ENCODE measurements around the gene MXRA8. TPM values are rescaled to one million over a fixed set of nuclear protein-coding genes. Genes with fewer than 3 reads are reported as not detected.

MXRA8 gene
- total RNA-seq, 2 donors from 2014 or later: 28.3 to 29.2 TPM

DNA sequence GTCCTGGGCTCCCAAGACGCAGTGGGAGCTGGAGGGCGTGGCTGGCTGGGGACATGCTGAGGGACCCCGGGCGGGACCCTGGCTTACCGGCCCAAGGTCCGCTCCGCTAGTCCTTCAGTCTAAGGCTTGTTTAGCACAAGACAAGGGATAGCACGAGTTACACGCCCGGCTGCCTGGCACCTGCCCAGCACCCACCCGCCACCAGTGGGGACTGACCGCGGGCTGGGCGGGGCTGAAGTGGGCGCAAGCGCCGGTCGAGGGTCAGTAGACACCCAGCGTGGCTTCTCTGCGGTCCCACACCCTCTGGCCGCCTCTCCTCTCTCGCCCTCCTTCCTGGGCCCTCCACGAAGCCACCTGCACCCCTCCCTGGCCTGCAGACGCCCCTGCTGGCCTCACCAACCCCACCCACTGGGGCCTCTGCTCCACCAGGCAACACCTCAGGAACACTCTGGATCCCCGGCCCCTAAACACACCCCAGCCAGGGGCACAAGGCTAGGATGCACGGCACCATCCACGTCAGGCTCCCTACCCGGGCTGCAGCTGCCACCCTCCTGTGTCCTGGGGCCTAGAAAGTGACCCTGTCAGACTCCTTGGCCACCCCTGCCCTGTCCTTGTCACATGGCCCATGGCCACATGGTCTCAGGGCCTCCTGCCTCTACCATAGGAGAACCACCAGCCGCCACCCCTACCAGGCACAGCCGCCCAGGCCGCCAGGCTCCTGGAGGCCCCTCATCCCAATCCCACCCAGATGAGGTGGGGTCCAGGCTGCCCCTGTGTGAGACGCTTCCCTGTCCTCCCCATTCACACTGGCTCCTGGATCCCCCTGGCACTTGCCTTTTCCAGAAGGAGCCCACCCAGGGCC is 21.2 kb downstream of the MXRA8 start:
- 96 to 98% methylated on average over 24 to 32 of the region's 32 CpGs for WGBS, 2 experiments (ENCODE audit: insufficient coverage in 1 of 2, insufficient read length in 1 of 2)
- H3K27me3 ChIP-seq (ENCODE audit: control insufficient read depth, insufficient read depth, low read length, poor library complexity, severe bottlenecking): no peaks in the 10 kb centered on the region
- Mint-ChIP-seq H3K4me3 (no peak overlapping the region), H3K4me1 (no peaks in the 10 kb centered on the region), H3K27me3 (ENCODE audit: insufficient read depth) (no peaks in the 10 kb centered on the region), H3K36me3 (ENCODE audit: low read depth) (peaks cover 24% of the 10 kb centered on the region), H3K9me3 (no peaks in the 10 kb centered on the region), H3K27ac (no peak overlapping the region)
- DNase-seq: no peak
- no peaks in the 10 kb centered on the region for H3K4me1 ChIP-seq (ENCODE audit: control insufficient read depth, insufficient read depth, low read length)
- no peak overlapping the region for H3K4me3 ChIP-seq (ENCODE audit: low read length)
- no peak overlapping the region for H3K9ac ChIP-seq (ENCODE audit: extremely low read depth, low read length, poor library complexity, severe bottlenecking)
- no peaks in the 10 kb centered on the region for H3K9me3 ChIP-seq (ENCODE audit: control insufficient read depth, low read length)
- no peak overlapping the region for H3K27ac ChIP-seq (ENCODE audit: low read depth, low read length)
- TF ChIP-seq, protein P1, sequence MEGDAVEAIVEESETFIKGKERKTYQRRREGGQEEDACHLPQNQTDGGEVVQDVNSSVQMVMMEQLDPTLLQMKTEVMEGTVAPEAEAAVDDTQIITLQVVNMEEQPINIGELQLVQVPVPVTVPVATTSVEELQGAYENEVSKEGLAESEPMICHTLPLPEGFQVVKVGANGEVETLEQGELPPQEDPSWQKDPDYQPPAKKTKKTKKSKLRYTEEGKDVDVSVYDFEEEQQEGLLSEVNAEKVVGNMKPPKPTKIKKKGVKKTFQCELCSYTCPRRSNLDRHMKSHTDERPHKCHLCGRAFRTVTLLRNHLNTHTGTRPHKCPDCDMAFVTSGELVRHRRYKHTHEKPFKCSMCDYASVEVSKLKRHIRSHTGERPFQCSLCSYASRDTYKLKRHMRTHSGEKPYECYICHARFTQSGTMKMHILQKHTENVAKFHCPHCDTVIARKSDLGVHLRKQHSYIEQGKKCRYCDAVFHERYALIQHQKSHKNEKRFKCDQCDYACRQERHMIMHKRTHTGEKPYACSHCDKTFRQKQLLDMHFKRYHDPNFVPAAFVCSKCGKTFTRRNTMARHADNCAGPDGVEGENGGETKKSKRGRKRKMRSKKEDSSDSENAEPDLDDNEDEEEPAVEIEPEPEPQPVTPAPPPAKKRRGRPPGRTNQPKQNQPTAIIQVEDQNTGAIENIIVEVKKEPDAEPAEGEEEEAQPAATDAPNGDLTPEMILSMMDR (conservative IDR thresholded peaks at IDR 0.05): no peak
- peaks cover 19% of the 10 kb centered on the region for H3K36me3 ChIP-seq (ENCODE audit: control insufficient read depth, insufficient read depth, low read length)

DNA sequence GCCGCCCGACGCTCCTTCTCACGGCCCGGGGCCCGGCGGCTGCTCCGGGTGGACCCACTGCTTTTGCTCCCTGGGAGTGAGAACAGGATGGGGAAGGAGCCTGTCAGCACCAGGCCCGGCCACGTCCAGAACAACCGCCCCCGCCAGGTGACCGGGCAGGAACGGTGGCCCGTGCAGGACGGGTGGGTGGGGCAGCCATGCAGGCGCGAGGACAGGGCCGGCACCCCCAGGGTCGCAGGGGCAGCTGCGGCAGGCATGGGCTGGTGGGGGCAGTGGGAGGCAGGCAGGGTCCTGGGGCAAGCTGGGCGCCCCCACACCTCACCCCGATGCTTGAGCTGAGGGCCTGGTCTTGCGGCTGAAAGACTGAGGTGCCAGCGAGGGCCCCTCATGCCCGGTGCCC is 21.9 kb downstream of the MXRA8 start:
- WGBS, 2 experiments (ENCODE audit: insufficient coverage in 1 of 2, insufficient read length in 1 of 2): 95 to 97% methylated on average over 4 to 26 of the region's 26 CpGs
- Histone ChIP-seq H3K9ac (ENCODE audit: extremely low read depth, low read length, poor library complexity, severe bottlenecking) (no peak overlapping the region), H3K36me3 (ENCODE audit: control insufficient read depth, insufficient read depth, low read length) (peaks cover 18% of the 10 kb centered on the region), H3K27ac (ENCODE audit: low read depth, low read length) (no peak overlapping the region), H3K9me3 (ENCODE audit: control insufficient read depth, low read length) (no peaks in the 10 kb centered on the region), H3K27me3 (ENCODE audit: control insufficient read depth, insufficient read depth, low read length, poor library complexity, severe bottlenecking) (no peaks in the 10 kb centered on the region), H3K4me3 (ENCODE audit: low read length) (no peak overlapping the region), H3K4me1 (ENCODE audit: control insufficient read depth, insufficient read depth, low read length) (no peaks in the 10 kb centered on the region)
- no peak for DNase-seq
- no peaks in the 10 kb centered on the region for H3K27me3 Mint-ChIP-seq (ENCODE audit: insufficient read depth)
- TF ChIP-seq, protein P1 (conservative IDR thresholded peaks at IDR 0.05): no peak
- H3K27ac Mint-ChIP-seq: no peak overlapping the region
- no peaks in the 10 kb centered on the region for H3K9me3 Mint-ChIP-seq
- H3K4me1 Mint-ChIP-seq: no peaks in the 10 kb centered on the region
- no peak overlapping the region for H3K4me3 Mint-ChIP-seq
- peaks cover 24% of the 10 kb centered on the region for H3K36me3 Mint-ChIP-seq (ENCODE audit: low read depth)

DNA sequence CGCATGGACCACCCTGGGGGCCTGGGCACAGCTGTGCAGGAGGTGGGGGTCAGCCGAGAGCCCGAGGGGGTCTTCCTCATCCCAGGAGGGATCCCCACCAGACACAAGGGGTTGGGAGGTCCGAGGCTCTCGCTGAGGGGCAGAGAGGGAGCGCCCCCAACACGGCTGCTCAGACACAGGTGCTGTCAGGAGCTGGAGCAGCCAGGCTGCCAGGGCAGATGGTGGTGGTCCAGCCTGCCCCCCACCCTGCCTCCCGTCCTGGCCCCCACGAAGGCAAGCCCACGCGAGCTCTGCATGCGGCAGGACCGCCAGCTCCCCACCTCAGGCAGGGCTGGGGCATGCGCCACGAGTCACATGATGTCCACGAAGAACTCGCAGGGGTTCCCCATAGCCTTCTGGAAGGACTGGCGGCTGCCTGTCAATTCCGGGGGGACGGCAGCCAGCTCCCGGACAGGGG is 22.5 kb downstream of the MXRA8 start:
- Mint-ChIP-seq H3K27me3 (ENCODE audit: insufficient read depth) (no peaks in the 10 kb centered on the region), H3K27ac (no peak overlapping the region), H3K9me3 (no peaks in the 10 kb centered on the region), H3K4me1 (no peaks in the 10 kb centered on the region), H3K36me3 (ENCODE audit: low read depth) (peaks cover 18% of the 10 kb centered on the region), H3K4me3 (no peak overlapping the region)
- TF ChIP-seq, protein P1 (conservative IDR thresholded peaks at IDR 0.05): no peak
- Histone ChIP-seq H3K4me3 (ENCODE audit: low read length) (no peak overlapping the region), H3K27ac (ENCODE audit: low read depth, low read length) (no peak overlapping the region), H3K4me1 (ENCODE audit: control insufficient read depth, insufficient read depth, low read length) (no peaks in the 10 kb centered on the region), H3K27me3 (ENCODE audit: control insufficient read depth, insufficient read depth, low read length, poor library complexity, severe bottlenecking) (no peaks in the 10 kb centered on the region), H3K9me3 (ENCODE audit: control insufficient read depth, low read length) (no peaks in the 10 kb centered on the region), H3K36me3 (ENCODE audit: control insufficient read depth, insufficient read depth, low read length) (peaks cover 12% of the 10 kb centered on the region), H3K9ac (ENCODE audit: extremely low read depth, low read length, poor library complexity, severe bottlenecking) (no peak overlapping the region)
- 95 to 96% methylated on average over 10 to 21 of the region's 21 CpGs for WGBS, 2 experiments (ENCODE audit: insufficient coverage in 1 of 2, insufficient read length in 1 of 2)
- no peak for DNase-seq

Measured in endodermal cell (in vitro differentiated cells).